CD4-positive, CD25-positive, alpha-beta regulatory T cell (primary cell): ENCODE measurements around the gene ADAMTSL3. TPM values are rescaled to one million over a fixed set of nuclear protein-coding genes. Genes with fewer than 3 reads are reported as not detected.

Experiments used
- ATAC-seq, 2 donors: fragments of 150-1000 bp; cut with Tn5 transposase; one replicate each; pipeline ENCODE4 v1.10.0; 2021; ENCODE audit warnings: low read depth in 2 of 2, moderate number of reproducible peaks in 2 of 2, moderate library complexity in 1 of 2
- DNase-seq, 3 donors: peaks; one replicate each; pipeline versions ENCODE4 v3.0.0 to v3.0.0-alpha.2; 2012 to 2022; ENCODE audit warnings: mixed read lengths in 1 of 3
- H3K27ac ChIP-seq: one replicate; pipeline ENCODE4 v1.7.0; 2013; ENCODE audit warnings: mild to moderate bottlenecking, low read length; ENCODE audit not compliant: insufficient read depth, poor library complexity, severe bottlenecking
- H3K27me3 ChIP-seq: one replicate; pipeline ENCODE4 v1.7.0; 2013; ENCODE audit warnings: low read length; ENCODE audit not compliant: control insufficient read depth, insufficient read depth
- H3K36me3 ChIP-seq: one replicate; pipeline ENCODE4 v1.7.0; 2013; ENCODE audit warnings: mild to moderate bottlenecking, low read length, moderate library complexity; ENCODE audit not compliant: control insufficient read depth, insufficient read depth
- H3K4me1 ChIP-seq: 2 replicates; pipeline ENCODE4 v1.7.0; 2013; ENCODE audit warnings: mild to moderate bottlenecking, low read length; ENCODE audit not compliant: insufficient read depth, control insufficient read depth, poor library complexity, severe bottlenecking
- H3K4me3 ChIP-seq: one replicate; pipeline ENCODE4 v1.7.0; 2013; ENCODE audit warnings: low read depth, mild to moderate bottlenecking, low read length, moderate library complexity
- H3K9me3 ChIP-seq, 2 experiments: 1 replicate in 1 of 2; 2 replicates in 1 of 2; pipeline ENCODE4 v1.7.0; 2013; ENCODE audit warnings: low read length in 2 of 2, mild to moderate bottlenecking in 1 of 2, moderate library complexity in 1 of 2; ENCODE audit not compliant: control insufficient read depth in 2 of 2
- H3K27ac Mint-ChIP-seq, 3 donors: one replicate each; pipeline ENCODE4 v1.8.0; 2020 to 2022; ENCODE audit warnings: mild to moderate bottlenecking in 3 of 3, mixed read lengths in 3 of 3, moderate library complexity in 2 of 3
- H3K27me3 Mint-ChIP-seq: one replicate; pipeline ENCODE4 v1.8.0; 2022; ENCODE audit warnings: mild to moderate bottlenecking, mixed read lengths
- H3K36me3 Mint-ChIP-seq: one replicate; pipeline ENCODE4 v1.8.0; 2020; ENCODE audit warnings: mixed read lengths
- H3K4me1 Mint-ChIP-seq, 4 donors: one replicate each; pipeline ENCODE4 v1.8.0; 2020 to 2022; ENCODE audit warnings: mixed read lengths in 4 of 4, mild to moderate bottlenecking in 1 of 4
- H3K4me3 Mint-ChIP-seq, 4 donors: one replicate each; pipeline ENCODE4 v1.8.0; 2020 to 2022; ENCODE audit warnings: mild to moderate bottlenecking in 4 of 4, mixed read lengths in 4 of 4, moderate library complexity in 3 of 4
- H3K9me3 Mint-ChIP-seq, 7 donors: one replicate each; pipeline ENCODE4 v1.8.0; 2020 to 2022; ENCODE audit warnings: mixed read lengths in 7 of 7, mild to moderate bottlenecking in 3 of 7, moderate library complexity in 2 of 7
- polyA plus RNA-seq, 4 donors: library from polyadenylated mRNA; unstranded; fragments of 300-500 nt; fragmentation: Illumina TruSeq; gene quantifications; one replicate each; pipeline ENCODE4 v1.2.3, GENCODE V29; 2021
- total RNA-seq: library from RNA; stranded (reverse); gene quantifications from one replicate; pipeline ENCODE4 v1.2.3, GENCODE V29; 2022

ADAMTSL3 gene
- total and polyA plus RNA-seq, 5 donors from 2014 or later = not detected

DNA sequence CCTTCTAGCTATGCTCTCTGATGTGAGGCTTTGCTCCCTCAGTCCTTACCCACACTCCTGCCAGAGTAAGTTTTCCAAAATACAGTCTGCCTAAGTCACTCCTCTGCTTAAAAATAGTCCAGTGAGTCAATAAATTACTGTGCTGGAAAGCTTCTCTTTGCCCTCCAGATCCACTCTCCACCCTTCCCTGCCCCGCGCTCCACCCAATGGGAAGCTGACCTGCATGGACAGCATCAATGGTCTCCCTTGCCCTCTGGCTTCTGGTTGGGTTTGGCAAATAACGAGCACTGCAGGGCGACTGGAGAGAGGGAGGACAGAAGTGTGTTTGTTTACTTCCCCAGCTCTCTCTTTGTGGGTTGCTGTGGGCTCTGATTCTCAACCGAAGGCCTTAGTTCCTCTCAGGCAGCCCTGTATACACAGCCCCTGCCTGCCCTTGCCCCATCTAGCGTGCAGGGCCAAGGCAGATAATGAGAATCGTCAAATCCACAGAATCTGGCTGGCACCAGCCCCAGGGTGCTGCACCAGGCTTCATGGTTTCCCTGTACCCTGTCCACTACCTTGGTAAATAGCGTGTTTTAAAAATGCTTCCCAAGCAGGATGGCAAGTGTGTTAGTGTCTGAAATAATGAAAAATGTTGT, 110.4 kb downstream of the ADAMTSL3 start:
- Mint-ChIP-seq H3K27ac (no peak overlapping the region), H3K4me1 (no peaks in the 10 kb centered on the region), H3K27me3 (no peaks in the 10 kb centered on the region), H3K36me3 (no peaks in the 10 kb centered on the region), H3K9me3 (peaks cover 0 to 2% (median 0%) of the 10 kb centered on the region in 7 donors), H3K4me3 (no peak overlapping the region)
- no peaks in the 10 kb centered on the region for H3K4me1 ChIP-seq
- ATAC-seq (no peak), DNase-seq (no peak)
- H3K9me3 ChIP-seq = no peaks in the 10 kb centered on the region
- H3K27ac ChIP-seq = no peak overlapping the region
- H3K4me3 ChIP-seq = no peak overlapping the region
- H3K27me3 ChIP-seq = no peaks in the 10 kb centered on the region
- H3K36me3 ChIP-seq = no peaks in the 10 kb centered on the region

DNA sequence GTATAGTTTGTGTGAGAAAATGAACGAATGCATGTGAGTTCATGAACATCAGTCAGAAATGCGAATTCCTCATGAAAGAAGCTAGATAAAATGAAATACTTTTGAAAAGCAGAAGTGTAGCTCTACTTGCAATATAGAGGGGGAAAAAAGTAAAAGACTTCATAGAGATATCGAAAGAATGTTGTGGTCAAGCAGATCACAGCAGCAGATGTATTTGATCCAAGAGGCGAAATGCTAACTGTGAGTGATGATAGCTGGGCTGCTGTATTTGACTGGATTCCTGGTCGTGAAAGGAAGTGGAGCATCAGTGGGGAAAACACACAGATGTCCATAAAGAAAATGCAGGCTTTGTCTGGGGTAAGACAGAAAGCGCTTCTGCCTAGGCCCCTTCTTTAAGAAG, 112.4 kb downstream of the ADAMTSL3 start:
- Mint-ChIP-seq H3K36me3 (no peaks in the 10 kb centered on the region), H3K4me3 (no peak overlapping the region), H3K9me3 (peaks cover 0 to 2% (median 0%) of the 10 kb centered on the region in 7 donors), H3K4me1 (no peaks in the 10 kb centered on the region), H3K27me3 (no peaks in the 10 kb centered on the region), H3K27ac (no peak overlapping the region)
- Histone ChIP-seq H3K9me3 (no peaks in the 10 kb centered on the region), H3K4me1 (no peaks in the 10 kb centered on the region), H3K27me3 (no peaks in the 10 kb centered on the region), H3K27ac (no peak overlapping the region), H3K4me3 (no peak overlapping the region), H3K36me3 (no peaks in the 10 kb centered on the region)
- DNase-seq = no peak
- ATAC-seq = no peak

DNA sequence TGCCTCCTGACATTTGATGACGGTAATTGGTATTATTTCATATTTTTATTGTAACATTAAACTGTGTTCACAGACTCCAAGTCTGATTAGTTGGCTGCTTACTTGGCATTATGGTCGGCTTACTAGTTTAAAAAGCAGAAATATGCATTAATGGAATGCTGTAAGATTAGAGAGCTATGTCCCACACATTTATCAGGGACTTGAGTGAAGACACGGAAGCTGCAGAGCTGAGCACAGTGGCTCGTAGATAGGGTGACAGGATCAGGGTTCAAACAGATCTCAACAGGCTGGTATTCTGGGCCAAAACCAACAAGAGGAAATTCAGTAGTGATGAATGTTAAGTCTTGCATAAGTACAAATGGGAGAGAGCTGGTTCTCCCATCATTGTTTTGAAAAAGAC, 113.8 kb downstream of the ADAMTSL3 start:
- no peaks in the 10 kb centered on the region for H3K36me3 ChIP-seq
- H3K4me1 ChIP-seq = no peaks in the 10 kb centered on the region
- Mint-ChIP-seq H3K4me3 (no peak overlapping the region), H3K27me3 (no peaks in the 10 kb centered on the region), H3K36me3 (no peaks in the 10 kb centered on the region), H3K9me3 (peaks cover 0 to 2% (median 0%) of the 10 kb centered on the region in 7 donors), H3K27ac (no peak overlapping the region), H3K4me1 (no peaks in the 10 kb centered on the region)
- no peak overlapping the region for H3K27ac ChIP-seq
- ATAC-seq (no peak), DNase-seq (no peak)
- no peaks in the 10 kb centered on the region for H3K9me3 ChIP-seq
- no peak overlapping the region for H3K4me3 ChIP-seq
- H3K27me3 ChIP-seq = no peaks in the 10 kb centered on the region

DNA sequence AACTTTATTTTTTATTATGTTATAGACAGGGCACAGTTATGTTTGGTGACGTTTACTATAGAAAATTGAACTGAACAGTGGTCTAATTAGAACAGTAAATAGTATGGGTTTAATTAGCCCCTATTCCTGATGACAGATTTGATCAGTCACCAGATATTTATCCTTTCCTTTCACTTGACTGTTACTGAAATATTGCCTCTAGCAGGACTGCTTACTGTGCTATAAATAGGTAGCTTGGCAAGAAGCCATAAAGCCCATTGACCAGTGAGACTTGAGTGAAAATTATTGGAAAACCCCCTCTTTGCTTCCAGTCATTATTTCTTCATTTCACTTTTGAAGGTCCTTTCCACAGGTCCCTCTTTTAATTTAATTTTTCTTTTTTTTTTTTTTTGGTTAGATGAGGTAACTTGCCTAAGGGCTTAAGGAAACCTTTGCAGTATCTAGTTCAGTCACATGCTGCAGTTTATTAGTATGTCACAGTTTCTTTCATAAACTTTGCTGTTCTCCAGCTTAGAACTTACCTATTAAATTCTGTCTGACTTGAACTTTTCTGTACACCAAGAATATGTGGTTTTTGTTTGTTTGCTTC, 115.6 kb downstream of the ADAMTSL3 start:
- Histone ChIP-seq H3K27me3 (no peaks in the 10 kb centered on the region), H3K4me3 (no peak overlapping the region), H3K27ac (no peak overlapping the region), H3K36me3 (no peaks in the 10 kb centered on the region), H3K9me3 (no peaks in the 10 kb centered on the region), H3K4me1 (no peaks in the 10 kb centered on the region)
- Mint-ChIP-seq H3K4me3 (no peak overlapping the region), H3K4me1 (no peaks in the 10 kb centered on the region), H3K27me3 (no peaks in the 10 kb centered on the region), H3K9me3 (peaks cover 0 to 5% (median 0%) of the 10 kb centered on the region in 7 donors), H3K27ac (no peak overlapping the region), H3K36me3 (no peaks in the 10 kb centered on the region)
- ATAC-seq (no peak), DNase-seq (no peak)

DNA sequence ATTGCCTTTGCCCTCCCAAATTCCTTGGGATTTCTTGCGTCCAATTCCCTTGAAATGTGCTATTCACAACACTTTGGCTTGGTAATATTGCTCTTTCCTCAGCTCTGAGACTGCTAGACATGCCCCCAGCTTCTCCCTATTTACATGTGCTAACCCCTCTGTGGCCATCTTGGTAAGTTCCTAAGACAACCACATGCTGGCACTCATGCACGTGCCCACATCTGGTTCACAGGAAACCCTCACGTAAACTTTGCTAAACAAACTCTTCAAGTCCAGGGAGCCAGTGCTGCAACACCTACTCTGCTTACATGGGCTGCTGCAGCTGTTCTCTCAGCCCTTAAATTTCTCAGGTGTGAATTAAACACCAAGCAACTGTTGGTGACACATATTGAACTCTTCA, 121.8 kb downstream of the ADAMTSL3 start:
- no peak for ATAC-seq
- Histone ChIP-seq H3K9me3 (no peaks in the 10 kb centered on the region), H3K4me1 (no peaks in the 10 kb centered on the region), H3K27ac (no peak overlapping the region), H3K4me3 (no peak overlapping the region), H3K36me3 (no peaks in the 10 kb centered on the region), H3K27me3 (no peaks in the 10 kb centered on the region)
- Mint-ChIP-seq H3K9me3 (peaks cover 2 to 9% (median 6%) of the 10 kb centered on the region in 7 donors), H3K27ac (no peak overlapping the region), H3K4me3 (no peak overlapping the region), H3K27me3 (peaks cover 4% of the 10 kb centered on the region), H3K36me3 (peaks cover 3% of the 10 kb centered on the region), H3K4me1 (no peaks in the 10 kb centered on the region)
- no peak for DNase-seq

DNA sequence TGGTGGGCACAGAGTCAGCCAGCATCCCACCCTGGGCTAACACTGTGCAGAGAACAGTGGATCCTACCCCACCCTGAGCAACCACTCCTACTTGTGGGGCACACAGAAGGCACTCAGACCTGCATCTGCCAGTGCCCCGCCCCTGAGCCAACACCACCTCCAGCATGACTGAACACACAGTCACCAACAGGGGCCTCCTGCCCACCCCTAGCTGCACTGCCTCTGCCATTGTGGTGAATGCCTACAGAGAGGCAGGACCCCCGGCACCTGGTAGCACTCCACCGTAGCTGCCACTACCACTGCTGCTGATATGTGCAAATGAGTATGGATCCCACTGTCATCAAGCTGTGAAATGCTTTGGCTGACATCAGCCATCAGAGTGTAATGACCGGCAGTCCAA, 123.1 kb downstream of the ADAMTSL3 start:
- Mint-ChIP-seq H3K4me1 (no peaks in the 10 kb centered on the region), H3K27me3 (peaks cover 4% of the 10 kb centered on the region), H3K4me3 (no peak overlapping the region), H3K27ac (no peak overlapping the region), H3K36me3 (peaks cover 3% of the 10 kb centered on the region), H3K9me3 (peaks cover 2 to 12% (median 6%) of the 10 kb centered on the region in 7 donors)
- Histone ChIP-seq H3K27ac (no peak overlapping the region), H3K27me3 (no peaks in the 10 kb centered on the region), H3K4me1 (no peaks in the 10 kb centered on the region), H3K4me3 (no peak overlapping the region), H3K9me3 (no peaks in the 10 kb centered on the region), H3K36me3 (no peaks in the 10 kb centered on the region)
- ATAC-seq (no peak), DNase-seq (no peak)

DNA sequence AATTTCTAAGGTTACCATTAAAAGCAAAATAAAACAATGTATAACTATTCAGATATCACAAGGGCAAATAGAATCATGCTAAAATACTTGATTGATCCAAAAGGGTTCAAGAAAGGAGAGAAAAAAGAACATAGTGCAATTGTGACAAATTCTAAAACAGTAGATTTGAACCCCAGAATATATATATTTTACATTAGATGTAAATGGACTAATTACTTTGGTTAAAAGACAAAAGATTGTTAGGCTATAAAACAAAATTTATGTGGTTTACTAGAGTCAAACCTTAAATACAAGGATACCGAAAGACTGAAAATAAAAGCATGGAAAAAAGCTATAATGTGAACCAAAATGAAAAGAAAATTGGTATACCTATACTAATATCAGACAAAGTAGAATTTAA, 129.3 kb downstream of the ADAMTSL3 start:
- Mint-ChIP-seq H3K4me3 (no peak overlapping the region), H3K27me3 (peaks cover 4% of the 10 kb centered on the region), H3K27ac (no peak overlapping the region), H3K36me3 (peaks cover 3% of the 10 kb centered on the region), H3K9me3 (peaks cover 0 to 8% (median 7%) of the 10 kb centered on the region in 7 donors), H3K4me1 (no peaks in the 10 kb centered on the region)
- no peak overlapping the region for H3K27ac ChIP-seq
- no peaks in the 10 kb centered on the region for H3K4me1 ChIP-seq
- H3K27me3 ChIP-seq = no peaks in the 10 kb centered on the region
- ATAC-seq = no peak
- no peaks in the 10 kb centered on the region for H3K9me3 ChIP-seq
- no peak for DNase-seq
- no peaks in the 10 kb centered on the region for H3K36me3 ChIP-seq
- no peak overlapping the region for H3K4me3 ChIP-seq

DNA sequence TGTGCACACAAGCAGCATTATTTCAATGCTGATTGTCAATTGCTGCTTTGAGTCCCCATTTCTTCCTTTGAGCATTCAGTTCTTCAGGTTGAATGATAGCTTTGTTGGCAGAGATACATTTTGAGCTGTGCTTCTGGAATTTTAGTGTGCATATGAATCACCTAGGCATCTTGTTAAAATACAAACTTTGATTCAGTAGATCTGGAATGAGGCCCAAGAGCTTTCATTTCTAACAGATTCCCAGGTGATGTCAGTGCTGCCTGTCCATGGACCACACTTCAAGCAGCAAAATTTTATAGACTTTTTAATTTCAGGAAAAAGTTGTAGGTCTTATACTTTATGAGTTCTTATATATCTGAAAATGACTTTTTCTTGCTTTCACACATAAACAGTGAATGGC, 131.1 kb downstream of the ADAMTSL3 start:
- Histone ChIP-seq H3K27ac (no peak overlapping the region), H3K36me3 (no peaks in the 10 kb centered on the region), H3K4me1 (no peaks in the 10 kb centered on the region), H3K4me3 (no peak overlapping the region), H3K27me3 (no peaks in the 10 kb centered on the region), H3K9me3 (no peaks in the 10 kb centered on the region)
- DNase-seq (no peak), ATAC-seq (no peak)
- H3K9me3 Mint-ChIP-seq = peaks cover 0 to 8% (median 4%) of the 10 kb centered on the region in 7 donors
- H3K4me3 Mint-ChIP-seq = no peak overlapping the region
- H3K4me1 Mint-ChIP-seq = no peaks in the 10 kb centered on the region
- H3K36me3 Mint-ChIP-seq = no peaks in the 10 kb centered on the region
- no peaks in the 10 kb centered on the region for H3K27me3 Mint-ChIP-seq
- no peak overlapping the region for H3K27ac Mint-ChIP-seq
